Activated CD4-positive, alpha-beta T cell treated with anti-CD3 and anti-CD28 coated beads for 36 hours (primary cell): ENCODE measurements around the gene CNIH3. TPM values are rescaled to one million over a fixed set of nuclear protein-coding genes. Genes with fewer than 3 reads are reported as not detected.
A peak's percentile ranks its signal among the peaks of the same experiment; 100 is the strongest.

Experiments
- ATAC-seq: fragments of 200-7000 bp; cut with Tn5 transposase; one replicate; pipeline ENCODE4 v1.10.0; 2021; ENCODE audit warnings: mild to moderate bottlenecking, moderate library complexity
- CTCF ChIA-PET: fragments of 350-600 bp; sonication (Branson Sonifier 250); formaldehyde crosslinking; loops from one replicate; lab custom pipeline; 2021; ENCODE audit warnings: antibody characterized with exemption; lab: Charles Lee
- POLR2A ChIA-PET: fragments of 350-600 bp; sonication (Branson Sonifier 250); formaldehyde crosslinking; loops from one replicate; lab custom pipeline; 2021; ENCODE audit warnings: antibody characterized with exemption, inconsistent platforms; lab: Charles Lee
- DNase-seq: peaks from one replicate; pipeline ENCODE4 v3.0.0-alpha.2; 2020
- H3K27ac Mint-ChIP-seq: one replicate; pipeline ENCODE4 v1.8.0; 2021; ENCODE audit warnings: mixed read lengths
- H3K27me3 Mint-ChIP-seq: one replicate; pipeline ENCODE4 v1.8.0; 2021; ENCODE audit warnings: mixed read lengths
- H3K36me3 Mint-ChIP-seq: one replicate; pipeline ENCODE4 v1.8.0; 2021; ENCODE audit warnings: low read depth, mixed read lengths
- H3K4me1 Mint-ChIP-seq: one replicate; pipeline ENCODE4 v1.8.0; 2021; ENCODE audit warnings: mixed read lengths
- H3K4me3 Mint-ChIP-seq: one replicate; pipeline ENCODE4 v1.8.0; 2021; ENCODE audit warnings: mild to moderate bottlenecking, moderate library complexity, mixed read lengths
- H3K9me3 Mint-ChIP-seq: one replicate; pipeline ENCODE4 v1.8.0; 2021; ENCODE audit warnings: low read depth, mixed read lengths
- intact Hi-C, 2 experiments: fragments of 100-400 bp; cut with DNase I in 1 of 2; cut with micrococcal nuclease in 1 of 2; formaldehyde crosslinking; loops; one replicate each; pipeline versions ENCODE4 v1.14.2 to v1.15.1; 2022 to 2024; cut with DNase I, micrococcal nuclease
- total RNA-seq, 2 experiments: library from RNA; stranded (reverse); gene quantifications; one replicate each; pipeline ENCODE4 v1.2.3, GENCODE V29; 2021

Gene CNIH3
- total RNA-seq, 2 experiments from 2014 or later, result 1.5 to 1.8 TPM

DNA sequence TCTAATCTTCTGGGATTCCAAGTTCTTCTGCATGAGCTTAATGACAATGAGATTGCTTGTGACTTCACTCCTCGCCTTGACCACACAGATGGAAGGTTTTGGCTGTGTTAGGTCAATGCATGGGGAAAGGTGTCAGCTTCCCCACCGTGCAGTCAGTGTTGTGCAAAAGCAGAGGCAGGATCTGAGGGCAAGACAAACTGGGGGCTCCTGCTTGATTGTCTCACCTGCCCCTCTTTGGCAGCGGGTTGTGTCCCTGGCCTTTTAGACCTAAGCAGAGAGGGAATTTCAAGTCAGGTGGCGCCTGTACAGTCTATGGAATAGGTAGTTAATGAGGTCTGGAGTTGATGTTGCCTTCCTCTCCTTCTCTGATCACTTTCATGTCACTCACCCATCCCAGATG, 150.1 kb downstream of the CNIH3 start:
- POLR2A ChIA-PET, result no interaction called here
- Mint-ChIP-seq H3K27me3 (peaks cover 6% of the 10 kb centered on the region), H3K9me3 (no peaks in the 10 kb centered on the region), H3K4me1 (no peaks in the 10 kb centered on the region), H3K27ac (no peak overlapping the region), H3K36me3 (no peaks in the 10 kb centered on the region), H3K4me3 (no peak overlapping the region)
- ATAC-seq, result no peak
- no peak for DNase-seq
- intact Hi-C loops, result no loop called here
- CTCF ChIA-PET, result no interaction called here

DNA sequence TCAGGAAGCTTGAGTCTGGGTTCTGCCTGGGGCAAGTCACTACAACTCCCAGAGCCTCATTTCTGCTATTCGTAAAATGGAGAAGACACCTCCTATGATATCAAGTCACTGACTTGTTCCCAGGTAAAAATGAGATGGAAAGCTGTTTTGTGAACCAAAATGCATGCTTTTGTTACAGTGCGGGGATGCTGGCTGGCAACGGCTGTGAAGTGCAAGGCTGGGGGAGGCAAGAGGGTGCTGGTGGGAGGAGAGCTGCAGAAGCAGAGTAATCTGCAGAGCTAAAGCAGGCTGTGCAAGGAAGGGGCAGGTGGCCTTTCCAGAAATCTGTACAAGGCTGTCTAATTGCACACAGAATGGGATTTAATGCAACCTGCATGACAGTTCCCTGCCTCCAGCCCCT, 150.9 kb downstream of the CNIH3 start:
- H3K4me3 Mint-ChIP-seq, result no peak overlapping the region
- DNase-seq (no peak), ATAC-seq (no peak)
- H3K4me1 Mint-ChIP-seq, result no peaks in the 10 kb centered on the region
- no peaks in the 10 kb centered on the region for H3K36me3 Mint-ChIP-seq
- ChIA-PET POLR2A (no interaction called here), CTCF (interaction anchor here (0.7 to 1.5 kb wide), 3 partner anchors 10 to 147 kb away, joined by 3 read pairs; no protein-coding TSS in a partner anchor)
- intact Hi-C loops, result no loop called here
- peaks cover 8% of the 10 kb centered on the region for H3K27me3 Mint-ChIP-seq
- H3K9me3 Mint-ChIP-seq, result no peaks in the 10 kb centered on the region
- H3K27ac Mint-ChIP-seq, result no peak overlapping the region

DNA sequence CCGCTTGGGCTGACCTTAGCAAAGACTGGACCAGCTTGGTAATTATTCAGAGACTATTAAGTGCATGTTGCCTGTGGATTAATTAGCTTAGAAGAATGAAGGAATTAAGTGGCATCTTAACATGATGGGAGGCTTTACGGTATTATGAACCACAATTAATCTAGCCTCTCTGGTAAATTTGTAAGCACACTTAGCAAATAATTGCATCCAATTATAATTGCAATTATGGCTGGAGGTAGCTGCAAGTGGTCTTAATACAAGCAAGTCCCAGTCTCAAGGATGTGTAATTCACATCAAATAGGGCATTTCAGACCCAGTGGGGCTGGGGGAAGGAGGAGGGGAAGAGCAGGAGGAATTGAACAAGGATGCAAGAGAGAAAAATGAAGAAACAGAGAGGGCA, 151.6 kb downstream of the CNIH3 start:
- ATAC-seq (no peak), DNase-seq (no peak)
- Mint-ChIP-seq H3K4me1 (no peaks in the 10 kb centered on the region), H3K9me3 (no peaks in the 10 kb centered on the region), H3K36me3 (no peaks in the 10 kb centered on the region), H3K27ac (no peak overlapping the region), H3K27me3 (peaks cover 8% of the 10 kb centered on the region), H3K4me3 (no peak overlapping the region)
- POLR2A ChIA-PET, result no interaction called here
- CTCF ChIA-PET, result interaction anchor here (0.6 to 1.5 kb wide), 3 partner anchors 11 to 146 kb away, joined by 3 to 4 read pairs (median 3); no protein-coding TSS in a partner anchor
- intact Hi-C loops, result no loop called here

DNA sequence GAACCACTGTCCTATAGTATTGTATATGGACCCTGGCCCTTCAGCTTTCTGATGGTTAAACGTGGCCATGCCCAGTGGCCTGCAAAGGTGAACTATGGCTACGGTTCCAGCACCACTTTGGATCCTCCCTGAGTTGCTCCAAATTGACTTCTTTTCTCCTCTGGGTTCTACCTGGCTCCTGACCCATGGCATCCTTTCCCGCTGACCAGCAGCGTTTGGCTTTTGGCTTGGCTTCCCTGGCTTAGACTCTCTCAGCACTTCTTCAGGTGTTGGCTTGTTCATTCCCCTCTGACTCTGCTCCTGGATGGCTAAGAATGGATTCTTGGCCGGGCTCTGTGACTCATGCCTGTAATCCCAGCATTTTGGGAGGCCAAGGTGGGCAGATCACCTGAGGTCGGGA, 152.9 kb downstream of the CNIH3 start:
- no peaks in the 10 kb centered on the region for H3K9me3 Mint-ChIP-seq
- CTCF ChIA-PET, result no interaction called here
- no peaks in the 10 kb centered on the region for H3K36me3 Mint-ChIP-seq
- no peak overlapping the region for H3K27ac Mint-ChIP-seq
- POLR2A ChIA-PET, result no interaction called here
- no peaks in the 10 kb centered on the region for H3K4me1 Mint-ChIP-seq
- DNase-seq (no peak), ATAC-seq (no peak)
- no peak overlapping the region for H3K4me3 Mint-ChIP-seq
- intact Hi-C loops, result no loop called here
- H3K27me3 Mint-ChIP-seq, result peaks cover 4% of the 10 kb centered on the region

DNA sequence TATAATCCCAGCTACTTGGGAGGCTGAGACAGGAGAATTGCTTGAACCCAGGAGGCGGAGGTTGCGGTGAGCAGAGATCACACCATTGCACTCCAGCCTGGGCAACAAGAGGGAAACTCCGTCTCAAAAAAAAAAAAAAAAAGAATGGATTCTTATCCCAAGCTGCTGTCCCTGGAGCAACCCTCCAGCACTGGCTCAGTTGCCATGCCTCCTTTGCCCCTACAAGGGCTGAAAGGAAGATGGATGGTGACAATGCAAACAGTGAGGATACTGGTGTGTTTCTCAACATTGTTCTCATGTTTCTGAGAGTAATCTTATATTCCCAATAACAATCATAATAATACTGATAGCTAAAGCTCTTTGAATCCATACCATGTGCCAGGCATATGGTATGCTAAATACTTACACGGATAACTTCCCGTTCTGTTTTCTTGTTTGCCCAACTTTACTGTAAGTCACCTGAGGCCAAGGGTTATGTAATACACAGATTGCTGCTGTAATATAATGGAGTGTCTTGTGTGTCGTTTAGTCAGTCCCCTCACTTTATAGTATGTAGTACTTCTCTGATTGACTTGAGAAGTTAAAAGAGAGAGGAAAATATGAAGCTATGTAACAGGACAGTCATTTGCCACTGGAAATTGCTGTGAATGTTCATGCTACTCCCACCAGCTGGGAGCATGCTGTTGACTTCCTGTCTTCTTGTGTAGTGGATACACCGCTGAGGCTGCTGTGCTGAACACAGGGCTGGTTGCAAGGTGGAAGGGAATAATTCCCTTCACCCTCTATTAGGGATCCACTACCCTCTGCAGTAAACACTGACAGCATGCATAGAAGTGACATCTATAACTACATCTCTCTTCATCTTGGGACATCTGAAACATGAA, 153.6 kb downstream of the CNIH3 start:
- no peak overlapping the region for H3K4me3 Mint-ChIP-seq
- no peaks in the 10 kb centered on the region for H3K36me3 Mint-ChIP-seq
- POLR2A ChIA-PET, result no interaction called here
- intact Hi-C loops, result no loop called here
- H3K4me1 Mint-ChIP-seq, result no peaks in the 10 kb centered on the region
- no peak for DNase-seq
- H3K27ac Mint-ChIP-seq, result no peak overlapping the region
- H3K9me3 Mint-ChIP-seq, result no peaks in the 10 kb centered on the region
- CTCF ChIA-PET, result no interaction called here
- no peak for ATAC-seq
- H3K27me3 Mint-ChIP-seq, result peaks cover 4% of the 10 kb centered on the region

DNA sequence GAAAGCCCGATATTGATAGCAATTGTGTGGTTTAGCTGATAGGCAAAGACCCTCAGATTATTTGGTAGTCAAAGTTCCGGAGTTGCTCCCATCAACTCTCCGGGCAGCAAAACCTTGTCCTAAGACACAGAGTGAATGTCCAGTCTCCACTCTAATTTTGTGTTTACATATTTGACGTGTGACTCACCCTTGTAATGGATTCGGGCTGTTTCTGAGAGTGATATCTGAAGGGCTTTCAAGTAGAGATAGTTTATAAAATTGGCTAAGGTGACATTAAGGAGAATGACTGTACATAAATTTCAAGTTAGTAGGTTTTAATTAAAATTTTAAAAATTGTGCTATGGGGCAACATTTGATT, 154.2 kb downstream of the CNIH3 start:
- intact Hi-C loops, result no loop called here
- DNase-seq (no peak), ATAC-seq (no peak)
- Mint-ChIP-seq H3K36me3 (no peaks in the 10 kb centered on the region), H3K27me3 (peaks cover 3% of the 10 kb centered on the region), H3K9me3 (no peaks in the 10 kb centered on the region), H3K27ac (no peak overlapping the region), H3K4me1 (no peaks in the 10 kb centered on the region), H3K4me3 (no peak overlapping the region)
- ChIA-PET POLR2A (no interaction called here), CTCF (no interaction called here)

DNA sequence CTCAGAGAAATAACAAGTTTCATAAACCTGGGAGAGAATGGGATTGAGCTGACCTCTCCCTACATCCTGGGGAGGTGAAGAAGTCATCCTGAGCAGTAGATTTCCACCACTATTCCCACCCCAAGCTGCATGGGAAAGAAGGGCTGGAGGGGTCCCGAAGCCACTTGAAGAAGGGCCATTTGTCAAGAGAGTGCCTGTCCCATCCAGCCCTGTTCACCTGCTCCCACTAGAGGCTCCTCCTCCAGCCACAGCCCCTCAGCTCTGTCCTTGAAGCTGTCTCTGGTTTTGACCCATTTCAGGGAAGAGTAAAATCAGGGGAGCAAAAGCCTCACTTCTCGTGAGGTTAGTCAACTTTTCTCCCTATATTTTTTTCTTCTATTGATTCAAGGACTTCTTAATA, 157.5 kb downstream of the CNIH3 start:
- ChIA-PET POLR2A (no interaction called here), CTCF (no interaction called here)
- Mint-ChIP-seq H3K4me1 (no peaks in the 10 kb centered on the region), H3K4me3 (no peak overlapping the region), H3K27ac (no peak overlapping the region), H3K36me3 (no peaks in the 10 kb centered on the region), H3K9me3 (no peaks in the 10 kb centered on the region), H3K27me3 (peaks cover 2% of the 10 kb centered on the region)
- intact Hi-C loops, result no loop called here
- DNase-seq (no peak), ATAC-seq (no peak)

DNA sequence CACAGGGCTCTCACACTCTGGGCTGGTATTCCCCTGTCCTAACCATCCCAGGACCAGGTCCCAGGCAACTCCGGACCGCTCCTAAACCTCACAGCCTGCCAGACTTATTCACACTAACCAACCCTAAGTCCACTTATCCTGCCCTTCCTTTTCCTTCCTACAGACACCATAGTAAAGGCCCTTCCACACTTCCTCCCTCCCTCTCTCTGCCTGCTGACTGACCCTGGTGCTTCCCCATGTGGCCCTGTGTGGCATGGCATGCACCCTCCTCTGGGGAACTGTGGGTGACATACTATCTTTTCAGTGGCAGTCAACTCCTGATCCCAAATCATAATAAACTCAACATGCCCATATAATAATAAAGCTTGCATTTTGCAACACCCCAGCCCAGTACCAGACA, 158.3 kb downstream of the CNIH3 start:
- ATAC-seq, result no peak
- POLR2A ChIA-PET, result no interaction called here
- CTCF ChIA-PET, result no interaction called here
- H3K27me3 Mint-ChIP-seq, result peaks cover 2% of the 10 kb centered on the region
- intact Hi-C loops, result no loop called here
- no peaks in the 10 kb centered on the region for H3K4me1 Mint-ChIP-seq
- DNase-seq, result peak; percentile 14
- no peak overlapping the region for H3K4me3 Mint-ChIP-seq
- no peak overlapping the region for H3K27ac Mint-ChIP-seq
- no peaks in the 10 kb centered on the region for H3K36me3 Mint-ChIP-seq
- H3K9me3 Mint-ChIP-seq, result no peaks in the 10 kb centered on the region

DNA sequence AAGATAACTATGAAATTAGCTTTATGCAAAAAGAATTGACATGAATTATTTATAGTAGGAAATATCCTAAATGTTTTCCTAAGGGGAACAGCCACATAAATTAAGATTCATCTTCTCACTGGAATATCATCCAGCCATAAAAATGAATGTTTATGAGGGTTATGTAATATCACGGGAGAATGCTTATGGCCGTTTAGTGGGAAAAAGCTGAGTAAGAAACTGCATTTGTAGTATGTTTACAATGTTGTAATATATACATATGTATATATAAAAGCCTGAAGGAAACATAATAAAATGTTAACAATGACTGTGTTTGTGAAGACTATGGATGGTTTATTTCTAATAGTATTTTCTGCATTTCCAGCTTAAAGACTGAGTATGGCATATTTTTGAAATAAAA, 161.1 kb downstream of the CNIH3 start:
- Mint-ChIP-seq H3K36me3 (no peaks in the 10 kb centered on the region), H3K27me3 (no peaks in the 10 kb centered on the region), H3K27ac (no peak overlapping the region), H3K4me1 (no peaks in the 10 kb centered on the region), H3K9me3 (no peaks in the 10 kb centered on the region), H3K4me3 (no peak overlapping the region)
- ATAC-seq (no peak), DNase-seq (no peak)
- POLR2A ChIA-PET, result no interaction called here
- intact Hi-C loops, result no loop called here
- CTCF ChIA-PET, result interaction anchor here (0.9 kb wide), 1 partner anchor 263 kb away, joined by 3 read pairs; no protein-coding TSS in a partner anchor

DNA sequence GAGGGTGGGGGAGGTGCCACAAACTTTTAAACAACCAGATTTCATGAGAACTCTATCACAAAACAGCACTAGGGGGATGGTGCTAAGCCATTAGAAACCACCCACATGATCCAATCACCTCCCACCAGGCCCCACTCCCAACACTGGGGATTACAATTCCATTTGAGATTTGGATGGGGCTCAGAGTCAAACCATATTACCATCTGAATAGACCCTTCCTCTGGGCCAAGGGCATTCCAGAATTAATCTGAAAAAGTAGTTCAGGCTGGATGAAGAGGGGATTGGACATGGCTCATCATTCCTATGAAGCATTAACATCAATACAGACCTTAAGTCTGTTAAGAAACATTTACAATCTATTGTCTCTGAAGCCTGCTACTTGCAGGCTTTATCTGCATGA, 163.4 kb downstream of the CNIH3 start:
- Mint-ChIP-seq H3K4me1 (peaks cover 13% of the 10 kb centered on the region), H3K27me3 (no peaks in the 10 kb centered on the region), H3K36me3 (no peaks in the 10 kb centered on the region), H3K4me3 (no peak overlapping the region), H3K9me3 (no peaks in the 10 kb centered on the region), H3K27ac (no peak overlapping the region)
- ChIA-PET POLR2A (no interaction called here), CTCF (no interaction called here)
- intact Hi-C loops, result no loop called here
- no peak for ATAC-seq
- no peak for DNase-seq

DNA sequence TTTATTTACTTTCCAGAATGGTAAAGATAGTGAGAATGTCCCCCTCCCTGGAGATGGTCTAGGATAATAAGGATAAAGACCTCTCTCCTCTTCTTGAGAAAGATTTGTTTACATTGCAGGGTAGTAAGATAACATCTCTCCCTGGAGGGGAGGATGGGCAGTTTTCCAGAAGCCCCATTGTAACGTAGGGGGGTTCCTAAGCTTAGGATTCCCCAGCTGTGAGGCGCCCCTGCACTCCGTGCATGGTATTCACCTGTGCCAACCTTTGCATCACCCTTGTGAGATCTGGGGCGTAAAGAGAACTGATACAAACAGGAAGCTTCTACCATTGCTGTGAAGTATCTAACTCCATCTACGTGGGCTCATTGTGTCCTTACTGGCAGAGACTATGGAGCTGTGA, 164.6 kb downstream of the CNIH3 start:
- Mint-ChIP-seq H3K27me3 (no peaks in the 10 kb centered on the region), H3K36me3 (no peaks in the 10 kb centered on the region), H3K27ac (no peak overlapping the region), H3K9me3 (no peaks in the 10 kb centered on the region), H3K4me3 (no peak overlapping the region), H3K4me1 (peaks cover 16% of the 10 kb centered on the region)
- ChIA-PET POLR2A (interaction anchor here (0.6 kb wide), 1 partner anchor 77 kb away, joined by 3 read pairs; no protein-coding TSS in a partner anchor), CTCF (interaction anchor here (1.3 kb wide), 1 partner anchor 32 kb away, joined by 3 read pairs; no protein-coding TSS in a partner anchor)
- DNase-seq (no peak), ATAC-seq (no peak)
- intact Hi-C loops, result no loop called here

DNA sequence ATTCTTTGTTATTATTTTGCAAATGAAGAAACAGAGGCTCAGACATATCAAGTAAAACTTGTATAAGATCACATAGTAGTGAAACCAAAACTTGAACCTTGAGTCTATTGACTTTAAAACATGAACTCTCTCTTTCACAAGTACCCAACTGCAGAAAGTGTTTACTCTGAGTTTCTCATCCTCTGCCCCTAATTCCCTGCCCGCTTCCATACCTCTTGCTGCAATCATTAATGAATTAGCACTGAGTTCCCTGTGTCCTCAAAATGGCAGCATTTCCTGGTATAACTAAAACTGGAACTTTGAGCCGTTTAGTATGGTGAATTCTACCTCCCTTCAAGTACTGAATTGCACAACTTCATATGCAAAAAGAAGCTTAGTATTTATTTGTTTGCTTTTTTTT, 165.7 kb downstream of the CNIH3 start:
- ATAC-seq (no peak), DNase-seq (no peak)
- H3K27ac Mint-ChIP-seq, result no peak overlapping the region
- no peaks in the 10 kb centered on the region for H3K9me3 Mint-ChIP-seq
- intact Hi-C loops, result no loop called here
- H3K36me3 Mint-ChIP-seq, result no peaks in the 10 kb centered on the region
- no peak overlapping the region for H3K4me3 Mint-ChIP-seq
- ChIA-PET POLR2A (no interaction called here), CTCF (no interaction called here)
- no peaks in the 10 kb centered on the region for H3K27me3 Mint-ChIP-seq
- H3K4me1 Mint-ChIP-seq, result peaks cover 16% of the 10 kb centered on the region
